DND-41 (cell line): ENCODE data around the gene GNA14.

Experiments
- ATAC-seq: fragments of 200-7000 bp; cut with Tn5 transposase; 3 replicates; pipeline ENCODE4 v1.9.1; 2021; ENCODE audit warnings: low read depth; ENCODE audit not compliant: insufficient read depth
- DNase-seq: peaks from one replicate; pipeline ENCODE4 v3.0.0-alpha.2; 2020
- H2AFZ ChIP-seq: 2 replicates; pipeline ENCODE4 v1.6.0; 2012; ENCODE audit warnings: low read depth, low read length
- H3K27ac ChIP-seq: 2 replicates; pipeline ENCODE4 v1.5.1; 2012; ENCODE audit warnings: low read length, inconsistent platforms
- H3K27me3 ChIP-seq: fragments of 200-600 bp; sonication (generic); 2 replicates; pipeline ENCODE4 v1.6.0; 2012; ENCODE audit warnings: low read length, mild to moderate bottlenecking, inconsistent platforms; ENCODE audit not compliant: insufficient read depth, poor library complexity
- H3K36me3 ChIP-seq: 2 replicates; pipeline ENCODE4 v1.5.1; 2012; ENCODE audit warnings: low read length, inconsistent platforms; ENCODE audit not compliant: insufficient read depth
- H3K4me1 ChIP-seq: 2 replicates; pipeline ENCODE4 v1.5.1; 2012; ENCODE audit warnings: mild to moderate bottlenecking, low read length; ENCODE audit not compliant: insufficient read depth
- H3K4me2 ChIP-seq: 2 replicates; pipeline ENCODE4 v1.6.0; 2012; ENCODE audit warnings: mild to moderate bottlenecking, moderate library complexity, low read length, inconsistent platforms; ENCODE audit not compliant: insufficient read depth
- H3K4me3 ChIP-seq, 2 experiments: fragments of 200-600 bp in 1 of 2; shearing (Covaris generic) in 1 of 2; 2 replicates each; pipeline ENCODE4 v1.5.1; 2012 to 2016; ENCODE audit warnings: inconsistent platforms in 2 of 2, low read length in 2 of 2, mild to moderate bottlenecking in 2 of 2, low read depth in 1 of 2, moderate library complexity in 1 of 2
- H3K79me2 ChIP-seq: 2 replicates; pipeline ENCODE4 v1.6.0; 2012; ENCODE audit warnings: low read length, inconsistent platforms; ENCODE audit not compliant: insufficient read depth
- H3K9ac ChIP-seq: 2 replicates; pipeline ENCODE4 v1.6.0; 2012; ENCODE audit warnings: low read depth, mild to moderate bottlenecking, inconsistent platforms, low read length, moderate library complexity
- H3K9me3 ChIP-seq: 2 replicates; pipeline ENCODE4 v1.5.1; 2012; ENCODE audit warnings: low read length, moderate library complexity, mild to moderate bottlenecking, inconsistent platforms; ENCODE audit not compliant: insufficient read depth, severe bottlenecking
- H4K20me1 ChIP-seq: 2 replicates; pipeline ENCODE4 v1.6.0; 2012; ENCODE audit warnings: low read length; ENCODE audit not compliant: insufficient read depth
- EZH2 ChIP-seq: IDR thresholded peaks from 3 replicates; pipeline ENCODE4 v1.6.1; 2012; ENCODE audit warnings: borderline replicate concordance, low read depth, mild to moderate bottlenecking, moderate library complexity, low read length, inconsistent platforms; ENCODE audit not compliant: severe bottlenecking
- TF ChIP-seq, protein P1 (sequence below): IDR thresholded peaks from 2 replicates; pipeline ENCODE4 v1.5.1; 2012; ENCODE audit warnings: borderline replicate concordance, low read length, moderate library complexity, mild to moderate bottlenecking; ENCODE audit not compliant: poor library complexity, severe bottlenecking; ENCODE audit errors: extremely low read depth

GNA14 gene

DNA sequence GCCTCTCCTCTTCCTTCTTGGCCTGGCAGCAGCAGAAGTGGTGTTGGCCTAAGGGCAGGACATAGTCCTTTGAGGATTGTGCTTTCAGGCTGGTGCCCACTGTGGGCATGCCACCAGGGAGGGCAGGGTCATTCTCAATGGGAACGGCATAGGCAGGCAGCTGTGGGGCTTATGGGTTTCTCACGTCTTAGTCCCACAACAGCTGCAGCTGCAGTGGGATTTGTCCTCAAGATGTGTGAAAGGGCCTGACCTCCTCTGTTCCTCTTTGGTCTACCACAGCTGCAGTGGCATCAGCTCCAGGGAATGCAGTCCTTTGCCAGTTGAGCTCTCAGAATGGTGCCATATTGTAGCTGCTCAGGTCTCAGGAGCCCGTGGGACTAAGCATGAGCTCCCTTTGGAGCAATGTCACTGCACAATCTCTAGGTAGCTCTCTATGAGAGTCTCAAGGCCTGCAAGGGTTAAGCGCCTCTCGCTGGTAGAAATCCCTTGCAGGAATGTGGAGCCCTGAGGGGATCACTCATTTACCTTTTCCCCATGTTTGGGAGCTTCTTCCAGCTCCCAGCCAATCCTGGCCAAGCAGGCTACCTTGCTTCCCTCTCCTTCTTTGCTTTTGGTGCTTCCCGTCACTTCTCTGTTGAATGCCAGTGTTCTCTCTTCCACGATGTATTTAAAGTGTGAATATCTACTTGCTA lies 104.8 kb downstream of the GNA14 start:
- H3K4me2 ChIP-seq: no peak overlapping the region
- peaks cover 21% of the 10 kb centered on the region for H3K9me3 ChIP-seq
- DNase-seq: no peak
- H3K36me3 ChIP-seq: no peaks in the 10 kb centered on the region
- H3K79me2 ChIP-seq: no peaks in the 10 kb centered on the region
- H3K27ac ChIP-seq: no peak overlapping the region
- H4K20me1 ChIP-seq: no peaks in the 10 kb centered on the region
- H3K4me3 ChIP-seq: no peak overlapping the region
- no peak for TF ChIP-seq EZH2
- TF ChIP-seq, protein P1, sequence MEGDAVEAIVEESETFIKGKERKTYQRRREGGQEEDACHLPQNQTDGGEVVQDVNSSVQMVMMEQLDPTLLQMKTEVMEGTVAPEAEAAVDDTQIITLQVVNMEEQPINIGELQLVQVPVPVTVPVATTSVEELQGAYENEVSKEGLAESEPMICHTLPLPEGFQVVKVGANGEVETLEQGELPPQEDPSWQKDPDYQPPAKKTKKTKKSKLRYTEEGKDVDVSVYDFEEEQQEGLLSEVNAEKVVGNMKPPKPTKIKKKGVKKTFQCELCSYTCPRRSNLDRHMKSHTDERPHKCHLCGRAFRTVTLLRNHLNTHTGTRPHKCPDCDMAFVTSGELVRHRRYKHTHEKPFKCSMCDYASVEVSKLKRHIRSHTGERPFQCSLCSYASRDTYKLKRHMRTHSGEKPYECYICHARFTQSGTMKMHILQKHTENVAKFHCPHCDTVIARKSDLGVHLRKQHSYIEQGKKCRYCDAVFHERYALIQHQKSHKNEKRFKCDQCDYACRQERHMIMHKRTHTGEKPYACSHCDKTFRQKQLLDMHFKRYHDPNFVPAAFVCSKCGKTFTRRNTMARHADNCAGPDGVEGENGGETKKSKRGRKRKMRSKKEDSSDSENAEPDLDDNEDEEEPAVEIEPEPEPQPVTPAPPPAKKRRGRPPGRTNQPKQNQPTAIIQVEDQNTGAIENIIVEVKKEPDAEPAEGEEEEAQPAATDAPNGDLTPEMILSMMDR: no peak
- no peak overlapping the region for H2AFZ ChIP-seq
- no peak for ATAC-seq
- no peaks in the 10 kb centered on the region for H3K4me1 ChIP-seq
- no peaks in the 10 kb centered on the region for H3K27me3 ChIP-seq
- H3K9ac ChIP-seq: no peak overlapping the region

DNA sequence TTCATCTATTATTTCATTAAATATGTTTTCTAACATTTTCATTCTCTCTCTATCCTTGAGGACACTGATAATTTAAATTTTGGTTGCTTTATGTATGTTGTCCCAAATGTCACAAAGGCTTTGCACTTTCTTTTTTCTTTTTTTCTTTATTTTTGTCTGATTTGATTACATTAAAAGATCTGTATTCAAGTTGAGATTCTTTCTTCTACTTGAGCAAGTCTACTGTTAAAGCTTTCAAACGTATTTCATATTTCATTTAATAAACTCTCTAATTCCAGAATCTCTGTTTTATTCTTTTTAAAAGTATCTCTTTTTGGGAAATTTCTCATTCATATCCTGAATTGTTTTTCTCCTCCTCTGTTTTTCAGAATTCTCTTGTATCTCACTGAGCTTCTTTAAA lies 106.5 kb downstream of the GNA14 start:
- Histone ChIP-seq H3K27me3 (no peaks in the 10 kb centered on the region), H3K4me2 (no peak overlapping the region), H2AFZ (no peak overlapping the region), H3K4me1 (no peaks in the 10 kb centered on the region), H3K27ac (no peak overlapping the region), H3K9me3 (peaks cover 21% of the 10 kb centered on the region), H3K9ac (no peak overlapping the region), H3K4me3 (no peak overlapping the region), H3K79me2 (no peaks in the 10 kb centered on the region), H3K36me3 (no peaks in the 10 kb centered on the region), H4K20me1 (no peaks in the 10 kb centered on the region)
- TF ChIP-seq, protein P1: no peak
- no peak for TF ChIP-seq EZH2
- no peak for ATAC-seq
- DNase-seq: no peak

DNA sequence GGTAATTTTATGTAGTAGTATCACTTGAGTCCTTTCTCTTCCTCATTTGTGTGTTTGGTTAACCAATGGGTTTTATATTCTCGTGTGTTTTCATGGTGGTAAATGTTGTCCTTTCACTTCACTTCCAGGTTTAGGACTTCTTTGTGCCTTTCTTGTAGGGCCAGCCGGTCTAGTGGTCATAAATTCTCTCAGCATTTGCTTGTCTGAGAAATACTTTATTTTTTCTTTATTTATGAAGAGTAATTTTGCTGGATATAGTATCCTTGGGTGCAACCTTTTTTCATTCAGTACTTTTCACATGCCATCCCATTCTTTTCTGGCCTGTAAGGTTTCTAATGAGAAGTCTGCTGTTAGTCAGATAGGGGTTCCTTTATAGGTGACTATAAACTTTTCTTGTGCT lies 107.1 kb downstream of the GNA14 start:
- ATAC-seq (no peak), DNase-seq (no peak)
- no peaks in the 10 kb centered on the region for H3K27me3 ChIP-seq
- H3K9me3 ChIP-seq: peaks cover 21% of the 10 kb centered on the region
- no peak overlapping the region for H3K4me3 ChIP-seq
- no peak overlapping the region for H3K9ac ChIP-seq
- no peaks in the 10 kb centered on the region for H3K36me3 ChIP-seq
- no peaks in the 10 kb centered on the region for H4K20me1 ChIP-seq
- no peaks in the 10 kb centered on the region for H3K79me2 ChIP-seq
- TF ChIP-seq EZH2: no peak
- TF ChIP-seq, protein P1: no peak
- no peak overlapping the region for H2AFZ ChIP-seq
- H3K27ac ChIP-seq: no peak overlapping the region
- no peaks in the 10 kb centered on the region for H3K4me1 ChIP-seq
- no peak overlapping the region for H3K4me2 ChIP-seq

DNA sequence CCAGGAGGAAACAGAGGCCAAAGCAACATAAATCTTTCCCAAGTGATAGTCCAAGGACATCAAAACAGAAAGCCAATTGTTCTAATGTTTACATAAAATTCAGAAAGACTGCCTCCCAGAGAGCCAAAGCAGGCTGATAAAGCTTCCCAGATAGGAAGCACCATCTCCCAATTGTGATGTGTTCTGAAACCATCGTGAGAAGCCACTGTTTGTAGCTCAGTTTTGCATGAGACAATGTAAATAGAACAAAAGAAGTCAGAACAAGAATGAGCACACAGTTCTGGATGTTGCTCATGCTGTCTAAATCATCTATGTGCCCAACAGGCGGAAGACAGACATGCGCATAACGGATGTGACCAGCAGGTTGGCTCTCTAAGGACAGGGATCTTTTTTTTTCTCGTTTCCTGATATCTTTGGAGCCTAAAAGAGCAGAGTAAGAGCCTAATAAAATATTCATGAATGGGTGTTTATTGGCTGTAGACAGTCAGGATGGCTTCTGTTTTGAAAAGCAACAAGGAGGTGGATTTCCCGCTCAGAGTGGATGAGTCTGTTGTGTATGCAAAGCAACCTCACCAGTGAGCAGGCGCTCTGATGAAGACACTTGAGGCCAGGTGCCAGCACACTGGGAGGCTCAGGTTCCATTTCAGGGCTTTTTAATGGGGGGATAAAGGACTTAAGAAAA lies 113.6 kb downstream of the GNA14 start:
- Histone ChIP-seq H3K27ac (no peak overlapping the region), H3K4me3 (no peak overlapping the region), H3K27me3 (no peaks in the 10 kb centered on the region), H3K4me1 (no peaks in the 10 kb centered on the region), H3K36me3 (no peaks in the 10 kb centered on the region), H3K9ac (no peak overlapping the region), H3K79me2 (no peaks in the 10 kb centered on the region), H2AFZ (no peak overlapping the region), H3K4me2 (no peak overlapping the region), H4K20me1 (no peaks in the 10 kb centered on the region), H3K9me3 (no peaks in the 10 kb centered on the region)
- DNase-seq (no peak), ATAC-seq (no peak)
- TF ChIP-seq, protein P1: no peak
- no peak for TF ChIP-seq EZH2
